GM21528 (cell line): ENCODE results near the gene EIF4G3.
"Not testable (repeated sequence)": the region's sequence is repeated elsewhere in the genome, so short reads cannot be mapped to it uniquely, and the experiment has no call there.

Experiments
- ATAC-seq: cut with Tn5 transposase; IDR thresholded peaks from one replicate; pipeline ENCODE4 v1.9.1; 2021; ENCODE audit warnings: mild to moderate bottlenecking, moderate library complexity; ENCODE audit not compliant: unreplicated experiment, low FRiP score

The EIF4G3 gene

GRCh38 chr1:21072721-21073120 is 104.0 kb downstream of the EIF4G3 start:
- no peak for ATAC-seq

GRCh38 chr1:21069549-21069948 is 107.1 kb downstream of the EIF4G3 start:
- ATAC-seq: no peak

GRCh38 chr1:21068937-21069336 is 107.8 kb downstream of the EIF4G3 start:
- ATAC-seq: no peak

- ATAC-seq: no peak
These were observed 109.0 kb downstream of the EIF4G3 start for GRCh38 chr1:21067551-21068227.

GRCh38 chr1:21066356-21067012 is 110.2 kb downstream of the EIF4G3 start:
- ATAC-seq: no peak

- ATAC-seq: no peak
These were observed 110.8 kb downstream of the EIF4G3 start for GRCh38 chr1:21065851-21066250.

GRCh38 chr1:21064057-21064456 is 112.6 kb downstream of the EIF4G3 start:
- ATAC-seq: no peak

- no peak for ATAC-seq
These were observed 116.2 kb downstream of the EIF4G3 start for GRCh38 chr1:21060523-21060922.

- ATAC-seq: no peak
These were observed 117.7 kb downstream of the EIF4G3 start for GRCh38 chr1:21059021-21059420.

- no peak for ATAC-seq
These were observed 118.5 kb downstream of the EIF4G3 start for GRCh38 chr1:21058035-21058793.

- ATAC-seq: not testable (repeated sequence)
These were observed 123.3 kb downstream of the EIF4G3 start for GRCh38 chr1:21053189-21053928.

GRCh38 chr1:21052034-21052433 is 124.7 kb downstream of the EIF4G3 start:
- ATAC-seq: no peak

GRCh38 chr1:21051177-21051825 is 125.4 kb downstream of the EIF4G3 start:
- ATAC-seq: no peak

GRCh38 chr1:21050031-21050430 is 126.7 kb downstream of the EIF4G3 start:
- ATAC-seq: no peak

GRCh38 chr1:21048462-21048861 is 128.2 kb downstream of the EIF4G3 start:
- no peak for ATAC-seq

- ATAC-seq: no peak
These were observed 130.6 kb downstream of the EIF4G3 start for GRCh38 chr1:21046132-21046531.

- ATAC-seq: no peak
These were observed 131.3 kb downstream of the EIF4G3 start for GRCh38 chr1:21045351-21045750.

GRCh38 chr1:21042929-21043605 is 133.6 kb downstream of the EIF4G3 start:
- ATAC-seq: no peak

GRCh38 chr1:21041541-21041940 is 135.2 kb downstream of the EIF4G3 start:
- ATAC-seq: no peak

GRCh38 chr1:21037091-21037490 is 139.6 kb downstream of the EIF4G3 start:
- no peak for ATAC-seq
